Measurements from ENCODE around the gene CTSA.

CTSA gene

DNA sequence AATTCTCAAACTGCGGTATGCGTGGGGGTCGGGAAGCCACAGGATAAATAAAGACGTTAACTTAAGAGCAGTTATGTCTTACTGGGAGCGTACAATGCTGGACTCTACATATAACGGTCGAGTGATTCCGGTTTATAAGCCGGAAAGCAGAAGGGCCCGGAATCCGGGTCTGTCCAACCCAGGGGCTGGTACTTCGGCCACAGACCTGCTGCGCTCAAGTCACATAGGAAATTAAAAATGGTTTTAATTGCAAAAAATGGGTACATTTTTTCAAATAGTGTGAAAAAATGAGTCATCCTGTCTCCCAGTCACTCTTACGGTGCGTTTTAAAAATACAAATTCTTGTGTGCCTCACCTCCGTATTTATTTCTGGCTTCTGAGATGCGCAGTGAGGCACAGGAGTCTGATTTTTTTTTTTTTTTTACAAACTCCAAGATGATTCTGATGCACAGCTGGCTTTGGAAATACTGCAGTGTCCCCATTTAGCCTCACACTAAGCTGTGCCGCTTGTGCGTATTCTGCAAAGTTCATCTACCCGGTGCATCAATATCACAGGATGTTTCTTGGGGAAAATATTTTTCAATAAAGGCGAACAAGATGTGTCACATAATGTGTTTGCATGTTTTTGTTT is 44.4 kb downstream of the CTSA start:
- TF ChIP-seq POLR2A (IDR thresholded peaks at IDR 0.05; ENCODE audit: low read depth, low read length) (no peak), POLR2AphosphoS5 (IDR thresholded peaks at IDR 0.05; ENCODE audit: low read depth, low read length) (no peak; the same call in 1 of the 2 replicates), TAF1 (IDR thresholded peaks at IDR 0.05; ENCODE audit: borderline replicate concordance, low read depth, low read length) (no peak)
- FAIRE-seq: no peak
- DNase-seq (ENCODE audit: insufficient read length): no peak

- DNase-seq (ENCODE audit: insufficient read length): no peak
- FAIRE-seq: no peak
Measured at GRCh38 chr20:45937765-45938164, 46.6 kb downstream of the CTSA start.

DNA sequence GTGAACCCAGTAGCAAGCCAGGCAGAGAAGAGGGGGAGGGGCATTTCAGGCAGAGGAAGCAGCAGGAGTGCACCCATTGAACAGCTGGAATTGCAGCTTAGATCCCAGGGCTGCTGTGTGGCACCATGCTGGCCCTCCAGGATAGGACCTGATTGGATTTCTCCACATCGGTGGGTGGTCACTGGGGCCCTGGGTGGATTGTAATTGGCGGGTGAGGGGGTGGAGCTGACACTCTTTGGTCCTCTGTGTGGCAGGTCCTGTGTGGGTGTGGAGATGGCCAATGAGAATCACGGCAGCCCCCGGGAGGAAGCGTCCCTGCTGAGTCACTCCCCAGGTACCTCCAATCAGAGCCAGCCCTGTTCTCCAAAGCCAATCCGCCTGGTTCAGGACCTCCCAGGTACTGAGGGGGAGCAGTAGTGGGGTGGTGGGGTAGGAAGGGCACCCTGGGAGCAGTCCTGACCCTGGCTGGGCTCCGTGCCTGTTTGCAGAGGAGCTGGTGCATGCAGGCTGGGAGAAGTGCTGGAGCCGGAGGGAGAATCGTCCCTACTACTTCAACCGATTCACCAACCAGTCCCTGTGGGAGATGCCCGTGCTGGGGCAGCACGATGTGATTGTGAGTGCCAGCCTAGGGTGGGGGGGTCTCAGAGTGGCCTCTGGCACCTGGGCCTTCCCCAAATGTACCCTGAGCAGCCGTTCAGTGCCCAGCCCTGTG is 47.7 kb downstream of the CTSA start:
- FAIRE-seq (no peak), DNase-seq (ENCODE audit: insufficient read length) (no peak)
- no peak for TF ChIP-seq TAF1 (IDR thresholded peaks at IDR 0.05; ENCODE audit: borderline replicate concordance, low read depth, low read length)
- peak; percentile 40; the same call in 1 of the 2 replicates for TF ChIP-seq POLR2AphosphoS5 (IDR thresholded peaks at IDR 0.05; ENCODE audit: low read depth, low read length)
- peak; percentile 24; the same call in 1 of the 2 replicates for TF ChIP-seq POLR2A (IDR thresholded peaks at IDR 0.05; ENCODE audit: low read depth, low read length)

More at GRCh38 chr20:45937765-45938164, 46.6 kb downstream of the CTSA start:
- TF ChIP-seq POLR2AphosphoS5 (IDR thresholded peaks at IDR 0.05; ENCODE audit: low read depth, low read length): no peak
- TF ChIP-seq TAF1 (IDR thresholded peaks at IDR 0.05; ENCODE audit: borderline replicate concordance, low read depth, low read length): no peak
- TF ChIP-seq POLR2A (IDR thresholded peaks at IDR 0.05; ENCODE audit: low read depth, low read length): no peak

GRCh38 chr20:45940053-45940452 is 48.9 kb downstream of the CTSA start:
- FAIRE-seq: no peak
- TF ChIP-seq POLR2A (IDR thresholded peaks at IDR 0.05; ENCODE audit: low read depth, low read length) (no peak), TAF1 (IDR thresholded peaks at IDR 0.05; ENCODE audit: borderline replicate concordance, low read depth, low read length) (no peak), POLR2AphosphoS5 (IDR thresholded peaks at IDR 0.05; ENCODE audit: low read depth, low read length) (no peak)
- DNase-seq (ENCODE audit: insufficient read length): no peak

DNA sequence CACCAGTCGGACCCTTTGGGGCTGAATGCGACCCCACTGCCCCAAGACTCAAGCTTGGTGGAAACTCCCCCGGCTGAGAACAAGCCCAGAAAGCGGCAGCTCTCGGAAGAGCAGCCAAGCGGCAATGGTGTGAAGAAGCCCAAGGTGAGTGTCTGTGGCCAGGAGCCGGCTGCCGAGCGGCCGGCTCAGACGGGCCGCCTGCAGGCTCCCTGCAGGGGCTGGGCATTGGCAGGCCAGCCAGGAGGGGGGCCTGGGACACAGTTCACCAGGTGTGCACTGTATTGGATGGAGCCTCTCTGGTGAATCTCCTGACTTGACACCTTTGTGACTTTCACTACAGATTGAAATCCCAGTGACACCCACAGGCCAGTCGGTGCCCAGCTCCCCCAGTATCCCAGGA is 49.3 kb downstream of the CTSA start:
- TF ChIP-seq POLR2A (IDR thresholded peaks at IDR 0.05; ENCODE audit: low read depth, low read length): no peak
- TF ChIP-seq TAF1 (IDR thresholded peaks at IDR 0.05; ENCODE audit: borderline replicate concordance, low read depth, low read length): no peak
- TF ChIP-seq POLR2AphosphoS5 (IDR thresholded peaks at IDR 0.05; ENCODE audit: low read depth, low read length): no peak
- FAIRE-seq: no peak

DNA sequence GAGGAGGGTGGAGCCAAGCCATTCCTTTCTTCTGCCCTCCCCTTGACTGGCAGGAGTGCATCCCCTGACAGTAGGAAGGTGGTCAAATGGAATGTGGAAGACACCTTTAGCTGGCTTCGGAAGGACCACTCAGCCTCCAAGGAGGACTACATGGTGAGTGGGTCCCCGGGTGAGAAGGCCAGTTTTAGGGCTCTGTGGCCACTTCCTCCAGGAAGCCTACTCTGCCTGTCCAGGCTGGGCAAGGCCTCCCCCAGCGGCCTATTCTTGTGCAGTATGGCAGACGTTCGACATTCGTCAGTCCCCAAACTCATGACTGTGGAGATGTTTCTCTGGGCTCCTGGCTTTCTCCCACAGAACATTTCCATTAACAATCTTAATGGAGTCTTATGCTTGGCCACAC is 52.5 kb downstream of the CTSA start:
- DNase-seq (ENCODE audit: insufficient read length) (no peak), FAIRE-seq (no peak)
- TF ChIP-seq POLR2AphosphoS5 (IDR thresholded peaks at IDR 0.05; ENCODE audit: low read depth, low read length) (no peak), POLR2A (IDR thresholded peaks at IDR 0.05; ENCODE audit: low read depth, low read length) (no peak), TAF1 (IDR thresholded peaks at IDR 0.05; ENCODE audit: borderline replicate concordance, low read depth, low read length) (no peak)

More for the DNA sequence above, 49.3 kb downstream of the CTSA start:
- DNase-seq (ENCODE audit: insufficient read length): no peak

- DNase-seq (ENCODE audit: insufficient read length) (no peak), FAIRE-seq (no peak)
Measured at GRCh38 chr20:45944151-45944964, 53.2 kb downstream of the CTSA start.

DNA sequence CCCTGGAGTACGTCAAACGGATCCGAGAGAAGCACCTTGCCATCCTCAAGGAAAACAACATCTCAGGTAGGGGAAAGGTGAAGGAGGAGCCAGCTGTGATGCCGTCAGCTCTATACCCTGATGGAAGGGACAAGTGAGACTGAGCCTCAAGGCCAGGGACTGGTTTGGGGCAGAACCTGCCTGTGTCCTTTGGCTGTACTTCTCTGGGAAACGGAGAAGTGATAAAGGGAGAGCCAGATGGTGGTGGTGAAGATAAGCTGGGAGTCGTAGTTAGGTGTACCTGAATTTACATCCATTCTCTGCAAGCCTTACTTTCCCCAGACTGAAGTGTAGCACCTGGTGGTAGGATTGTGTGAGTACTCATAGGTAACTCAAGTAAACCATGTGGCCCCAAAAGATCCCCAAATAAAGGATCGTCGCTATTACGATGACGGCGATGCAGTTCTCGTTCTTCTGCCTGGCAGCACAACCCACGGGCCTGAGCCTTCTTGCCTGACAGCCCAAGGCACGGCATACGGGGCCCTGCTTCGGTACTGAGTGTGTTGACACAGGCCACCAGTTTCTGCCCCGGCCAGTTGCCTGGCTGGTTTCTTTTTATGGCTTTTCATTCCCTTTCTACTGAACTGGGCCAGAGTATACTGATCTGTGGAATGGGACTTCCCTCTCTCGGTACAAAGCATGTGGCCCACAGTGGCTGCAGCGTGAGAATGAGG is 54.0 kb downstream of the CTSA start:
- no peak; the same call in 1 of the 2 replicates for TF ChIP-seq POLR2AphosphoS5 (IDR thresholded peaks at IDR 0.05; ENCODE audit: low read depth, low read length)
- no peak for TF ChIP-seq POLR2A (IDR thresholded peaks at IDR 0.05; ENCODE audit: low read depth, low read length)
- TF ChIP-seq TAF1 (IDR thresholded peaks at IDR 0.05; ENCODE audit: borderline replicate concordance, low read depth, low read length): no peak

More at GRCh38 chr20:45944151-45944964, 53.2 kb downstream of the CTSA start:
- no peak for TF ChIP-seq POLR2AphosphoS5 (IDR thresholded peaks at IDR 0.05; ENCODE audit: low read depth, low read length)
- TF ChIP-seq POLR2A (IDR thresholded peaks at IDR 0.05; ENCODE audit: low read depth, low read length): no peak
- no peak for TF ChIP-seq TAF1 (IDR thresholded peaks at IDR 0.05; ENCODE audit: borderline replicate concordance, low read depth, low read length)

DNA sequence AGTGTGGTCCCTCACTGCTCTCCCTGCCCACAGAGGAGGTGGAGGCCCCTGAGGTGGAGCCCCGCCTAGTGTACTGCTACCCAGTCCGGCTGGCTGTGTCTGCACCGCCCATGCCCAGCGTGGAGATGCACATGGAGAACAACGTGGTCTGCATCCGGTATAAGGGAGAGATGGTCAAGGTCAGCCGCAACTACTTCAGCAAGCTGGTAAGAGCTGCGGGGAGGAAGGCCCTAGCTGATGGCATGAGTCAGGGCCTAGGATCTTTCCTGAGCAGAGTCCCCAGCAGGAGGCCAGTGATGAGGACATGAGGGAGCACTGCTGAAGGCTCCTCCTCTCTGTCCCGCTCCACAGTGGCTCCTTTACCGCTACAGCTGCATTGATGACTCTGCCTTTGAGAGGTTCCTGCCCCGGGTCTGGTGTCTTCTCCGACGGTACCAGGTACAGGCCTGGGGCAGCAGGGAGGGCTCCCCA is 54.6 kb downstream of the CTSA start:
- TF ChIP-seq POLR2A (IDR thresholded peaks at IDR 0.05; ENCODE audit: low read depth, low read length) (no peak; the same call in 1 of the 2 replicates), TAF1 (IDR thresholded peaks at IDR 0.05; ENCODE audit: borderline replicate concordance, low read depth, low read length) (no peak), POLR2AphosphoS5 (IDR thresholded peaks at IDR 0.05; ENCODE audit: low read depth, low read length) (no peak)
- FAIRE-seq (no peak), DNase-seq (ENCODE audit: insufficient read length) (no peak)

More for the DNA sequence above, 54.0 kb downstream of the CTSA start:
- FAIRE-seq (no peak), DNase-seq (ENCODE audit: insufficient read length) (no peak)

DNA sequence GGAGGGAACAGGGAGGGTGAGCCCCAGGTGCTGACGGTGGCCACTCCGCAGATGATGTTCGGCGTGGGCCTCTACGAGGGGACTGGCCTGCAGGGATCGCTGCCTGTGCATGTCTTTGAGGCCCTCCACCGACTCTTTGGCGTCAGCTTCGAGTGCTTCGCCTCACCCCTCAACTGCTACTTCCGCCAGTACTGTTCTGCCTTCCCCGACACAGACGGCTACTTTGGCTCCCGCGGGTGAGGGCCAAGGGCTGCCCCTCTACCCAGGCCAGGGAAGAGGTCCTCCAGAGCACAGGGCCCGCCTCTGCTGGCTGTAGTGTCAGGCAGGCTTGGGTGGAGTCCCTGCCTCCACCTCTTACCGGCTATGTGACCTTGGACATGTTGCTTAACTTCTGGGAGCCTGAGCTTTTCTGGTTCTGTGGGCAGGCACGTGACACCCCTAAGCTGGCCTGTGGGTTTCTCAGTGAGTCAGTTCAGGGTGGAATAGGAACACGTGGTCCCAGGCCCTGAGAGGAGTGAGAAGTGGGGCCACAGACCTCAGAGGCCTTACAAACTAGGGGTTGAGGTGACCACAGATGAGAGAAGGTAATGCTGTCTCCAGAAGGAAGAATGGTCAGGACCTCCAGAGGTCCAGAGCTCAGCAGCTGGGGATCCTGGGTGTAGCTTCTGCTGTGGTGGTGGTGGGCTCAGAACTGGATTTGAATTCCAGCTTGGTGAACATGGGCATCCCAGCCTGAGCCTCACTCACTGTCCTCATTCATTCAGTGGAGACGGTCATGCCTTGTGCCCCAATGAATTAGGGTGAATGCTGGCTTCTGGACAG is 55.2 kb downstream of the CTSA start:
- FAIRE-seq (no peak), DNase-seq (ENCODE audit: insufficient read length) (no peak)
- TF ChIP-seq TAF1 (IDR thresholded peaks at IDR 0.05; ENCODE audit: borderline replicate concordance, low read depth, low read length) (no peak), POLR2A (IDR thresholded peaks at IDR 0.05; ENCODE audit: low read depth, low read length) (no peak; the same call in 1 of the 2 replicates), POLR2AphosphoS5 (IDR thresholded peaks at IDR 0.05; ENCODE audit: low read depth, low read length) (no peak)

Measured in GM12892 (cell line).